AG09309 (cell line): ENCODE measurements around the gene SLC30A1.

Experiments
- DNase-seq: peaks from one replicate; pipeline ENCODE4 v3.0.0-alpha.2; 2010; ENCODE audit warnings: low read depth
- H3K4me3 ChIP-seq: 2 replicates; pipeline ENCODE4 v1.5.1; 2011; ENCODE audit warnings: mild to moderate bottlenecking, low read depth, low read length, moderate library complexity; ENCODE audit not compliant: control insufficient read depth
- CTCF ChIP-seq: IDR thresholded peaks from 2 replicates; pipeline ENCODE4 v1.5.1; 2011; ENCODE audit warnings: mild to moderate bottlenecking, low read depth, low read length, inconsistent platforms; ENCODE audit not compliant: insufficient read depth, control insufficient read depth; ENCODE audit errors: missing control alignments

The SLC30A1 gene

GRCh38 chr1:211532088-211532444, 46.9 kb downstream of the SLC30A1 start:
- no peak overlapping the region for H3K4me3 ChIP-seq
- no peak for DNase-seq
- TF ChIP-seq CTCF, result no peak

- no peak overlapping the region for H3K4me3 ChIP-seq
- no peak for TF ChIP-seq CTCF
- no peak for DNase-seq
These were observed 47.5 kb downstream of the SLC30A1 start for GRCh38 chr1:211531194-211532087.

GRCh38 chr1:211530102-211530501, 48.9 kb downstream of the SLC30A1 start:
- no peak overlapping the region for H3K4me3 ChIP-seq
- TF ChIP-seq CTCF, result no peak
- DNase-seq, result no peak

- no peak for DNase-seq
- TF ChIP-seq CTCF, result no peak
- no peak overlapping the region for H3K4me3 ChIP-seq
These were observed 49.5 kb downstream of the SLC30A1 start for GRCh38 chr1:211529453-211529852.

- no peak for DNase-seq
- no peak overlapping the region for H3K4me3 ChIP-seq
- no peak for TF ChIP-seq CTCF
These were observed 50.0 kb downstream of the SLC30A1 start for GRCh38 chr1:211529011-211529410.

- H3K4me3 ChIP-seq, result no peak overlapping the region
- no peak for DNase-seq
- TF ChIP-seq CTCF, result no peak
These were observed 51.1 kb downstream of the SLC30A1 start for GRCh38 chr1:211527888-211528287.
